CD4-positive, alpha-beta memory T cell (primary cell): ENCODE data around the gene TUFM. TPM values are rescaled to one million over a fixed set of nuclear protein-coding genes. Genes with fewer than 3 reads are reported as not detected.
A peak's percentile ranks its signal among the peaks of the same experiment; 100 is the strongest.

ENCODE experiments used
- CTCF ChIA-PET: fragments of 350-600 bp; sonication (Branson Sonifier 250); formaldehyde crosslinking; loops from one replicate; lab custom pipeline; 2021; ENCODE audit warnings: inconsistent platforms; ENCODE audit not compliant: partially characterized antibody; lab: Charles Lee
- POLR2A ChIA-PET: fragments of 350-600 bp; sonication (Branson Sonifier 250); formaldehyde crosslinking; loops from one replicate; lab custom pipeline; 2021; ENCODE audit not compliant: partially characterized antibody; lab: Charles Lee
- DNase-seq, 5 donors: peaks; one replicate each; pipeline versions ENCODE4 v3.0.0 to v3.0.0-alpha.2; 2020 to 2022; ENCODE audit warnings: mixed read lengths in 1 of 5
- H3K27ac ChIP-seq: one replicate; pipeline ENCODE4 v1.7.0; 2013; ENCODE audit warnings: low read depth, low read length
- H3K27me3 ChIP-seq: 2 replicates; pipeline ENCODE4 v1.7.0; 2013; ENCODE audit warnings: mild to moderate bottlenecking, low read length, moderate library complexity; ENCODE audit not compliant: insufficient read depth
- H3K36me3 ChIP-seq: 2 replicates; pipeline ENCODE4 v1.7.0; 2013; ENCODE audit warnings: mild to moderate bottlenecking, low read length, moderate library complexity; ENCODE audit not compliant: insufficient read depth
- H3K4me1 ChIP-seq: 2 replicates; pipeline ENCODE4 v1.7.0; 2013; ENCODE audit warnings: mild to moderate bottlenecking, low read length, moderate library complexity; ENCODE audit not compliant: insufficient read depth
- H3K4me3 ChIP-seq, 2 donors: one replicate each; pipeline ENCODE4 v1.7.0; 2013; ENCODE audit warnings: low read length in 2 of 2, mild to moderate bottlenecking in 1 of 2
- H3K9me3 ChIP-seq, 2 donors: one replicate each; pipeline ENCODE4 v1.7.0; 2013; ENCODE audit warnings: low read length in 2 of 2, control low read depth in 1 of 2; ENCODE audit not compliant: control insufficient read depth in 1 of 2
- H3K27ac Mint-ChIP-seq, 7 donors: one replicate each; pipeline ENCODE4 v1.8.0; 2020 to 2021; ENCODE audit warnings: mixed read lengths in 7 of 7, mild to moderate bottlenecking in 6 of 7, inconsistent platforms in 3 of 7, moderate library complexity in 3 of 7
- H3K27me3 Mint-ChIP-seq, 2 donors: one replicate each; pipeline ENCODE4 v1.8.0; 2020 to 2021; ENCODE audit warnings: mixed read lengths in 2 of 2
- H3K36me3 Mint-ChIP-seq, 2 donors: one replicate each; pipeline ENCODE4 v1.8.0; 2020 to 2021; ENCODE audit warnings: mixed read lengths in 2 of 2, inconsistent platforms in 1 of 2, mild to moderate bottlenecking in 1 of 2
- H3K4me1 Mint-ChIP-seq, 4 donors: one replicate each; pipeline ENCODE4 v1.8.0; 2020 to 2021; ENCODE audit warnings: mixed read lengths in 4 of 4, mild to moderate bottlenecking in 1 of 4
- H3K4me3 Mint-ChIP-seq, 8 donors: one replicate each; pipeline ENCODE4 v1.8.0; 2020 to 2021; ENCODE audit warnings: mixed read lengths in 8 of 8, mild to moderate bottlenecking in 7 of 8, moderate library complexity in 6 of 8, inconsistent platforms in 3 of 8
- H3K9me3 Mint-ChIP-seq, 8 donors: one replicate each; pipeline ENCODE4 v1.8.0; 2020 to 2021; ENCODE audit warnings: mixed read lengths in 8 of 8, mild to moderate bottlenecking in 5 of 8, inconsistent platforms in 3 of 8, moderate library complexity in 1 of 8
- intact Hi-C: fragments of 100-400 bp; cut with micrococcal nuclease; formaldehyde crosslinking; loops from one replicate; pipeline ENCODE4 v1.15.1; 2023
- polyA plus RNA-seq, 2 donors: library from polyadenylated mRNA; unstranded; fragments of 300-500 nt; fragmentation: Illumina TruSeq; gene quantifications; one replicate each; pipeline ENCODE4 v1.2.3, GENCODE V29; 2021
- total RNA-seq, 2 experiments: library from RNA; stranded (reverse); gene quantifications; one replicate each; pipeline ENCODE4 v1.2.3, GENCODE V29; 2021

Gene TUFM
- total and polyA plus RNA-seq, 4 experiments from 2014 or later, result 98.0 to 198 (median 123) TPM

DNA sequence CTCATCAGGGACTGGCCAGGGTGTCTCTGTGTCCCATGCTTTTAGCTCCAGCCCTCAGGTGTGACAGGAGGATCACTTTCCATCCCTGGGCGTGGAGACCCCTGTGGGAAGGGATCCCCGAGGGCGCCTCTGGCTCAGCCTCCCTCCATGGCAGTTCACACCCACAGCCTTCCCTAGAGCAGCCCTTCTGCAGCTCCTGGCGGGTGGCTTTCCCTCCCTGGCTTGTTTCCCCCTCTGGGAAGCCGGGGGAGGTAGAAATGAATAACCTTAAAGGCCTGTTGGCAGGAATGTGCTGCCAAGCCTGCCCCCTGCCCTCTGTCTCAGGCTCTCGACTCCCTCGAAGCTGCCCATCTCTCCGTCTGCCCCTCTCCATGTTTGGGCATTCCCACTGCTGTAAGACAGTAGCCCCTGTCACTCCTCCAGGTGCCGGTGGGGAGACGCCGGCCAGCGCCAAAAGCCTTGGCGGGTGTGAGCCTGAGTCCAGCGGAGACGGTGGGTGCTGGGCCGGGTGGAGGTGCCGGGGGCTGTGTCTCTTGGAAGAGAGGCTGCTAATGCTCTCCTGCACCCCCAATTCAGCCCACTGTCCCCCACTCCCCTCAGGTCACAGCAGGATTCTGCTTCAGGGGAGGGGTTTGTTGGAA is 30.0 kb upstream of the TUFM start:
- no peaks in the 10 kb centered on the region for H3K27me3 ChIP-seq
- Mint-ChIP-seq H3K27ac (no peak overlapping the region), H3K4me3 (no peak overlapping the region), H3K36me3 (peaks cover 0 to 9% of the 10 kb centered on the region in 2 donors), H3K4me1 (peaks cover 3 to 17% (median 10%) of the 10 kb centered on the region in 4 donors), H3K27me3 (peaks cover 0 to 2% of the 10 kb centered on the region in 2 donors), H3K9me3 (no peaks in the 10 kb centered on the region)
- POLR2A ChIA-PET, result interaction anchor here (4.4 kb wide), 1 partner anchor 13 kb away, joined by 27 read pairs; the partner anchor contains the start of gene SH2B1
- H3K9me3 ChIP-seq, result no peaks in the 10 kb centered on the region
- no peak overlapping the region for H3K27ac ChIP-seq
- H3K4me1 ChIP-seq, result peaks cover 13% of the 10 kb centered on the region
- peaks cover 3% of the 10 kb centered on the region for H3K36me3 ChIP-seq
- intact Hi-C loops, result no loop called here
- CTCF ChIA-PET, result interaction anchor here (1.4 to 7.7 kb wide), 2 partner anchors 31 to 67 kb away, joined by 3 to 65 read pairs; no protein-coding TSS in a partner anchor
- DNase-seq, result no peak
- no peak overlapping the region for H3K4me3 ChIP-seq

GRCh38 chr16:28875134-28876018 is 29.2 kb upstream of the TUFM start:
- Histone ChIP-seq H3K4me3 (no peak overlapping the region), H3K9me3 (no peaks in the 10 kb centered on the region), H3K4me1 (peaks cover 10% of the 10 kb centered on the region), H3K27ac (no peak overlapping the region), H3K27me3 (no peaks in the 10 kb centered on the region), H3K36me3 (peaks cover 3% of the 10 kb centered on the region)
- DNase-seq, result no peak
- Mint-ChIP-seq H3K36me3 (peaks cover 1 to 15% of the 10 kb centered on the region in 2 donors), H3K27ac (no peak overlapping the region), H3K4me1 (peaks cover 2 to 12% (median 7%) of the 10 kb centered on the region in 4 donors), H3K27me3 (no peaks in the 10 kb centered on the region), H3K4me3 (no peak overlapping the region), H3K9me3 (no peaks in the 10 kb centered on the region)
- intact Hi-C loops, result no loop called here
- ChIA-PET CTCF (interaction anchor here (1.1 to 7.7 kb wide), 3 partner anchors 10 to 68 kb away, joined by 3 to 65 read pairs (median 3); no protein-coding TSS in a partner anchor), POLR2A (interaction anchor here (1.6 to 4.4 kb wide), 2 partner anchors 13 to 49 kb away, joined by 3 to 27 read pairs; partner anchors contain the start of gene SH2B1)

DNA sequence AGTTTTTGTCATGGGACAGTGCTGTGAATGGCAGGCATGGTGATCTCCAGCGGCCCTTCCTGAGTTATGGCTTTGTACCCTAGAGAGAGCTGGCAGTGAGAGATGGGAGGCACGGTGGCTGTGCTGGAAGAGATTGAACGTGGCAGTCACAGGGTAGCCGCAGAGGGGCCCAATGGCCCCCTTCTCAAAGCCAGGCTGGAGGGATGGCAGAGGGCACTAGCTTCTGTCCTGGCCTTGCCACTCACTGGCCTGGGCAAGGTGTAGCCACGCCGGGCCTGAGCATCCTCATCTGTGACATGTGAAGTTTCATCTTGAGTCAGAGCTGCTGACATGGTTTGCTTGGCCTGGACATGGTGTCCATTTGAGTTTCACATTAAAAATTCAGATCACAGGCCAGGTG is 28.3 kb upstream of the TUFM start:
- H3K27me3 ChIP-seq, result no peaks in the 10 kb centered on the region
- no peak overlapping the region for H3K27ac ChIP-seq
- H3K27me3 Mint-ChIP-seq, result no peaks in the 10 kb centered on the region
- CTCF ChIA-PET, result interaction anchor here (1.0 to 7.7 kb wide), 3 partner anchors 9 to 92 kb away, joined by 3 to 65 read pairs (median 5); no protein-coding TSS in a partner anchor
- no peak for DNase-seq
- peaks cover 5% of the 10 kb centered on the region for H3K4me1 ChIP-seq
- intact Hi-C loops, result no loop called here
- peaks cover 11% of the 10 kb centered on the region for H3K36me3 ChIP-seq
- H3K4me3 ChIP-seq, result no peak overlapping the region
- no peaks in the 10 kb centered on the region for H3K9me3 Mint-ChIP-seq
- POLR2A ChIA-PET, result interaction anchor here (1.6 to 4.4 kb wide), 3 partner anchors 12 to 52 kb away, joined by 3 to 27 read pairs (median 4); partner anchors contain the start of genes ATXN2L and SH2B1
- peaks cover 2 to 10% (median 4%) of the 10 kb centered on the region in 4 donors for H3K4me1 Mint-ChIP-seq
- H3K36me3 Mint-ChIP-seq, result peaks cover 10 to 24% of the 10 kb centered on the region in 2 donors
- peak overlapping the region in 2 of 7 donors; percentile 12 to 57 for H3K27ac Mint-ChIP-seq
- no peak overlapping the region for H3K4me3 Mint-ChIP-seq
- H3K9me3 ChIP-seq, result no peaks in the 10 kb centered on the region

DNA sequence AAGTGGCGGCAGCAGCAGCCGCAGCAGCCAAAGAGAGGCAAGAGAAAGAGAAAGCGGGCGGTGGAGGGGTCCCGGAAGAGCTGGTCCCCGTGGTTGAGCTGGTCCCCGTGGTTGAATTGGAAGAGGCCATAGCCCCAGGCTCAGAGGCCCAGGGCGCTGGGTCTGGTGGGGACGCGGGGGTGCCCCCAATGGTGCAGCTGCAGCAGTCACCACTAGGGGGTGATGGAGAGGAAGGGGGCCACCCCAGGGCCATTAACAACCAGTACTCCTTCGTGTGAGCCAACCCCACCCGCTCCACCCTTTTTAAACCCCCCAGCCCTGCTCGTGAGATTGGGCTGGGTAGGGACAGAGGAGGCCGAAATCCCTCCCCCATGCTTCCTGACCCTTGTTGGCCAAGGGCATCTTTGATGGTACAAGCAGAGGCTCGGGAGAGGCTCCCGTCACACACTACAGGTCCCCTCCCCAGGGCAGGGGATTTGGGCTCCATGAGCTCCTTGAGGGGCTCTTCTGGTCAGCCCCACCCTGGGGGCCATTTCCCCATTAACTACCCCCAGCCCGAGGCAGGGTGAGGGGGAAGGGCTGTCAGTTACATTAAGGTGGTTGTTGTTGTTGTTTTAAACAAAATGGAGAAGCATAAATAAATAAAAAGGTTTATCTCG is 27.5 kb upstream of the TUFM start:
- H3K27ac ChIP-seq, result no peak overlapping the region
- Mint-ChIP-seq H3K36me3 (peaks cover 10 to 32% of the 10 kb centered on the region in 2 donors), H3K4me1 (peaks cover 0 to 3% (median 1%) of the 10 kb centered on the region in 4 donors), H3K27me3 (no peaks in the 10 kb centered on the region), H3K27ac (peak overlapping the region in 2 of 7 donors; percentile 53 to 57), H3K9me3 (no peaks in the 10 kb centered on the region), H3K4me3 (no peak overlapping the region)
- ChIA-PET CTCF (interaction anchor here (0.9 to 7.7 kb wide), 4 partner anchors 10 to 93 kb away, joined by 3 to 65 read pairs (median 6); partner anchors contain the start of gene SH2B1), POLR2A (interaction anchor here (1.6 to 4.4 kb wide), 3 partner anchors 11 to 51 kb away, joined by 3 to 27 read pairs (median 4); partner anchors contain the start of genes ATXN2L and SH2B1)
- H3K9me3 ChIP-seq, result no peaks in the 10 kb centered on the region
- H3K4me3 ChIP-seq, result no peak overlapping the region
- peaks cover 18% of the 10 kb centered on the region for H3K36me3 ChIP-seq
- no peaks in the 10 kb centered on the region for H3K27me3 ChIP-seq
- intact Hi-C loops, result loop anchor here (1.0 kb wide), 1 partner anchor 72 kb away; no protein-coding TSS in a partner anchor
- peak in 4 of 5 donors; percentile 55 to 60 (median 56) for DNase-seq
- H3K4me1 ChIP-seq, result no peaks in the 10 kb centered on the region

DNA sequence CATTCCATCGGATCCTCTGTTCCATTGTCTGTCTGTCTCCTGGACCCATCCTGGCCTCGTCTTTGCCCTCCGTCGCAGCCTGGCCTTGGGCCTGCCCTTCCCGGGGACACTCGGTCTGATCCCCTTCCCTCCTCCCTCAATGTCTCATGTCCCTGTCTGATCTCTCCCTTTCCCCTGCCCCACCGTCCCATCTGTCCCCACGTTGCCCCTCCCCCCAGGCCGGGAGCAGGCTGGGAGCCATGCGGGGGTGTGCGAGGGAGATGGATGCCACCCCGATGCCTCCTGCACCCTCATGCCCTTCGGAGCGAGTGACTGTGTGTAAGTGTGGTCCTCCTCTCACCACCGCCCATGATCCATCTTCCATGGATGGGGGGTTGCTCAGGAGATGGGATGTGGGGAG is 26.8 kb upstream of the TUFM start:
- peaks cover 19% of the 10 kb centered on the region for H3K36me3 ChIP-seq

GRCh38 chr16:28869201-28869600 is 23.1 kb upstream of the TUFM start:
- Mint-ChIP-seq H3K36me3 (peaks cover 15 to 58% of the 10 kb centered on the region in 2 donors), H3K4me3 (no peak overlapping the region), H3K27me3 (no peaks in the 10 kb centered on the region), H3K9me3 (peaks cover 0 to 2% (median 0%) of the 10 kb centered on the region in 8 donors), H3K4me1 (peaks cover 10 to 20% (median 16%) of the 10 kb centered on the region in 4 donors), H3K27ac (peak overlapping the region in 1 of 7 donors; percentile 2)
- no peaks in the 10 kb centered on the region for H3K27me3 ChIP-seq
- H3K4me3 ChIP-seq, result no peak overlapping the region
- H3K36me3 ChIP-seq, result peaks cover 28% of the 10 kb centered on the region
- peaks cover 12% of the 10 kb centered on the region for H3K4me1 ChIP-seq
- POLR2A ChIA-PET, result no interaction called here
- no peak overlapping the region for H3K27ac ChIP-seq
- no peak for DNase-seq
- H3K9me3 ChIP-seq, result no peaks in the 10 kb centered on the region
- intact Hi-C loops, result no loop called here
- CTCF ChIA-PET, result interaction anchor here (7.7 kb wide), 1 partner anchor 74 kb away, joined by 65 read pairs; no protein-coding TSS in a partner anchor

More for the DNA sequence above, 26.8 kb upstream of the TUFM start:
- H3K4me1 Mint-ChIP-seq, result peaks cover 0 to 2% (median 0%) of the 10 kb centered on the region in 4 donors
- H3K4me1 ChIP-seq, result no peaks in the 10 kb centered on the region
- H3K4me3 Mint-ChIP-seq, result no peak overlapping the region
- ChIA-PET POLR2A (interaction anchor here (4.4 kb wide), 1 partner anchor 10 kb away, joined by 27 read pairs; the partner anchor contains the start of gene SH2B1), CTCF (interaction anchor here (0.9 to 7.7 kb wide), 3 partner anchors 9 to 70 kb away, joined by 3 to 65 read pairs (median 8); partner anchors contain the start of gene SH2B1)
- no peaks in the 10 kb centered on the region for H3K9me3 Mint-ChIP-seq
- H3K27me3 Mint-ChIP-seq, result no peaks in the 10 kb centered on the region
- H3K27ac ChIP-seq, result no peak overlapping the region
- DNase-seq, result no peak
- H3K27ac Mint-ChIP-seq, result peak overlapping the region in 1 of 7 donors; percentile 55
- H3K27me3 ChIP-seq, result no peaks in the 10 kb centered on the region
- peaks cover 10 to 34% of the 10 kb centered on the region in 2 donors for H3K36me3 Mint-ChIP-seq
- no peak overlapping the region for H3K4me3 ChIP-seq
- no peaks in the 10 kb centered on the region for H3K9me3 ChIP-seq
- intact Hi-C loops, result loop anchor here (1.0 kb wide), 1 partner anchor 72 kb away; no protein-coding TSS in a partner anchor
